Left ventricle myocardium inferior (tissue), 1 donor: ENCODE data around the gene GATAD1. TPM values are rescaled to one million over a fixed set of nuclear protein-coding genes. Genes with fewer than 3 reads are reported as not detected.

Source experiments
- DNase-seq: peaks from one replicate; pipeline ENCODE4 v3.0.0-alpha.2; 2020
- H3K27ac ChIP-seq: fragments of 200-600 bp; replicated peaks from 2 replicates; pipeline ENCODE4 v1.8.0; 2021
- H3K27me3 ChIP-seq: fragments of 200-600 bp; 2 replicates; pipeline ENCODE4 v1.8.0; 2021; ENCODE audit warnings: low read depth
- H3K36me3 ChIP-seq: fragments of 200-600 bp; 2 replicates; pipeline ENCODE4 v1.8.0; 2021
- H3K4me1 ChIP-seq: fragments of 200-600 bp; 2 replicates; pipeline ENCODE4 v1.8.0; 2021
- H3K4me3 ChIP-seq: fragments of 200-600 bp; 2 replicates; pipeline ENCODE4 v1.8.0; 2021; ENCODE audit warnings: mild to moderate bottlenecking, moderate library complexity
- H3K9me3 ChIP-seq: fragments of 200-600 bp; replicated peaks from 2 replicates; pipeline ENCODE4 v1.8.0; 2021
- intact Hi-C: fragments of 100-400 bp; cut with micrococcal nuclease; formaldehyde crosslinking; loops from one replicate; pipeline ENCODE4 v1.11.0; 2022
- total RNA-seq: library from RNA; stranded (reverse); fragmentation: NEBNext Ultra II Directional; extraction: Animal tissue kit (Norgen Biotek cat#: 25700); gene quantifications from one replicate; pipeline ENCODE4 v1.2.1, GENCODE V29; 2021
- TF ChIP-seq, protein P1 (sequence below): fragments of 200-600 bp; IDR thresholded peaks from 2 replicates; pipeline ENCODE4 v1.8.0; 2021; ENCODE audit warnings: antibody characterized with exemption, mild to moderate bottlenecking, borderline replicate concordance
- donor health status: DM: no; HTN: yes; CAD: no; lungs with severe emphysema.

Gene GATAD1
- total RNA-seq, 1 donor from 2014 or later, result 15.4 TPM

DNA sequence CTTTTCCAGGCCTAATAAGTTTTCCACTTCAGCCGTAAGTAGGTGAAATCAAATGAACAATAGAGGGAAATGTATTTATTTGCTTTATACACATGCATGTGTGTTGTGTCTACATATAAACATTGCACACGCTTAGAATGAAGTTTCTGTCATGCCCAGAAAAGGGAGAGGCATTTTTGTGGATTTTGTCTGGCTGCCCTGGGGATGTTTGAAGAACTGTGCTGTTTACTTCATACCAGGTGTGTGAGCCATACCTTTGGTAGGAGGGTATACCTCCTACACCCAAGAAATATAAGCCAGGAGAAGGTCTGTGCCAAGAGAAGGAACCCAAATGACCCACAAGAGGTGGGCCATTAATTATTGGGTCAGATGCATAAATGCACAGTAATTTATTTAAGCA is 12.8 kb downstream of the GATAD1 start:
- DNase-seq, result no peak
- H3K27me3 ChIP-seq, result no peaks in the 10 kb centered on the region
- H3K9me3 ChIP-seq, result no peaks in the 10 kb centered on the region
- H3K4me3 ChIP-seq, result no peak overlapping the region
- H3K4me1 ChIP-seq, result no peaks in the 10 kb centered on the region
- TF ChIP-seq, protein P1, sequence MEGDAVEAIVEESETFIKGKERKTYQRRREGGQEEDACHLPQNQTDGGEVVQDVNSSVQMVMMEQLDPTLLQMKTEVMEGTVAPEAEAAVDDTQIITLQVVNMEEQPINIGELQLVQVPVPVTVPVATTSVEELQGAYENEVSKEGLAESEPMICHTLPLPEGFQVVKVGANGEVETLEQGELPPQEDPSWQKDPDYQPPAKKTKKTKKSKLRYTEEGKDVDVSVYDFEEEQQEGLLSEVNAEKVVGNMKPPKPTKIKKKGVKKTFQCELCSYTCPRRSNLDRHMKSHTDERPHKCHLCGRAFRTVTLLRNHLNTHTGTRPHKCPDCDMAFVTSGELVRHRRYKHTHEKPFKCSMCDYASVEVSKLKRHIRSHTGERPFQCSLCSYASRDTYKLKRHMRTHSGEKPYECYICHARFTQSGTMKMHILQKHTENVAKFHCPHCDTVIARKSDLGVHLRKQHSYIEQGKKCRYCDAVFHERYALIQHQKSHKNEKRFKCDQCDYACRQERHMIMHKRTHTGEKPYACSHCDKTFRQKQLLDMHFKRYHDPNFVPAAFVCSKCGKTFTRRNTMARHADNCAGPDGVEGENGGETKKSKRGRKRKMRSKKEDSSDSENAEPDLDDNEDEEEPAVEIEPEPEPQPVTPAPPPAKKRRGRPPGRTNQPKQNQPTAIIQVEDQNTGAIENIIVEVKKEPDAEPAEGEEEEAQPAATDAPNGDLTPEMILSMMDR, result no peak
- H3K27ac ChIP-seq, result no peak overlapping the region
- H3K36me3 ChIP-seq, result peaks cover 55% of the 10 kb centered on the region
- intact Hi-C loops, result no loop called here

DNA sequence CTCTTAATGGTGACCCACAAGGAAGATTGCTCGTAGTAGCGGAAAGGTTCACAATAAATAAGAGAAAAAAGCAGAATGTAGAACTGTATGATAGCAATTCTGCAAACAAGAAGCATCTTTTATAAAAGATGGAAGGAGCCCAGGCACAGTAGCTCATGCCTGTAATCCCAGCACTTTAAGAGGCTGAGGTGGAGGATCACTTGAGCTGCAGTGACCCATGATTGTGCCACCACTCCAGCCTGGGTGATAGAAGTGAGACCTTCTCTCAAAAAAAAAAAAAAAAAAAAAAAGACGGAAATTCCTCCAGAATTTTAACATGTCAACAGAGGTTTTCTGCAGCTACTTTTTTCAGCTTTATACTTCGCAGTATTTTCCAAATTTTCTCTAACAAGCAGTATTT is 13.2 kb downstream of the GATAD1 start:
- TF ChIP-seq, protein P1, result no peak
- no peaks in the 10 kb centered on the region for H3K9me3 ChIP-seq
- no peaks in the 10 kb centered on the region for H3K27me3 ChIP-seq
- H3K4me1 ChIP-seq, result no peaks in the 10 kb centered on the region
- intact Hi-C loops, result no loop called here
- DNase-seq, result no peak
- no peak overlapping the region for H3K4me3 ChIP-seq
- H3K27ac ChIP-seq, result no peak overlapping the region
- peaks cover 54% of the 10 kb centered on the region for H3K36me3 ChIP-seq

DNA sequence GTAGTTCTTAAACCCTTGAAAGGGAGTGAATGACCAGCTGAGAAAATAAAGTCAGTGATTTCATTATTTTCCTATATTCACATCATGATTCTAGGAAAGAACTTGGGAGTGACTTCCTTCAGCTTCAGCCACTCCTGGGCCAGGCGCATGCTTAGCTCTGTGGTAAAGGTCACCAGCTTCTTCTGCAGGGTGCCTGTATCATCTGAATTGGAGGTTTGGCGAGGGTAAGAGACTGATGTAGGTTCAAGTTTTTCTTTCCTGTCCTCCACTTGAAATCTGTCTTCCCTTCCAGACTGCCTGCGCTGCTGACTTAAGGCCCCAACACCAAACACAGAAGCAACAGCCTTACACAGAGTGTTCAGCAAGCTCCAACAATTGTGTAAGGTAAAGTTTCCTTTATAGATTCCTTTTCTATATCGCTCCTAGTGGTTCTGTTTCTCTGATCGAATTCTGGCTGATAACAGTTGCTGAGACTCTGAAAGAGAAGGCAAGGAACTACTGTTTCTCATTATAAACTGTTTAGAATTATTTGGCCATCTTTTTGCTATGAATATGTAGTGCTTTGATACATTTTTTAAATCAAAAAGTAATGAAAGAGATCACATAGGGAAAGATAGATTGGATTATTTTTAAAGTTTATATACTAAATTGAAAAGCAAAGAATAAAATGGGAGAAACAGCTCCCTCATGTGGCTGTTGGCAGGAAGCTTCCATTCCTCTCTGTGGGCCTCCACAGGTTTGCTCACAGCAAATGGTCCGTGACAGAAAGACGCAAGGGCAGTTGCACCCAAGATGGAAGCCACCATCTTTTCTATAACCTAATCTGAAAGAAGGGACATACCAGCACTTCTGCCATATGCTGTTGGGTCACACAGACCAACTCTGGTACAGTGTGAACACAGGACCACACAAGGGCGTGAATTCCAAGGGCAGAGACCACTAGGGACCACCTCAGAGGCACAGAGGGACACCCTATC is 14.0 kb downstream of the GATAD1 start:
- peaks cover 54% of the 10 kb centered on the region for H3K36me3 ChIP-seq
- intact Hi-C loops, result no loop called here
- H3K27me3 ChIP-seq, result no peaks in the 10 kb centered on the region
- H3K9me3 ChIP-seq, result no peaks in the 10 kb centered on the region
- TF ChIP-seq, protein P1, result peak; percentile 71
- no peak overlapping the region for H3K4me3 ChIP-seq
- no peak overlapping the region for H3K27ac ChIP-seq
- H3K4me1 ChIP-seq, result no peaks in the 10 kb centered on the region
- no peak for DNase-seq

DNA sequence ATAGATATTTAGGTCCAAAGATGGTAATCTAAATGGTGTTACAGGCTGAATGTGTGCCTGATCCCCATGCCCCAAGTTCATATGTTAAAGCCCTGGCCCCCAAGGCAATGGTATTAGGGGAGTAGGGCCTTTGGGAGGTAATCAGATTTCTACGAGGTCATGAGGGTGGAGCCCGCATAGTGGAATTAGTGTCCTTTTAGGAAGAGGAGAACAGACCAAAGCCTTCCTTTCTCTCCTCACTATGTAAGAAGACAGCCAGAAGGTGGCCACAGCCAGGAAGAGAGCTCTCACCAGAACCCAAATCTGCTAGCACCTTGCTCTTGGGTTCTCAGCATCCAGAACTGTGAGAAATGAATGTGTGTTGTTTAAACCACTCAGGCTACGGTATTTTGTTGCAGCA is 15.3 kb downstream of the GATAD1 start:
- peaks cover 54% of the 10 kb centered on the region for H3K36me3 ChIP-seq
- intact Hi-C loops, result no loop called here
- no peak overlapping the region for H3K27ac ChIP-seq
- H3K27me3 ChIP-seq, result no peaks in the 10 kb centered on the region
- H3K9me3 ChIP-seq, result no peaks in the 10 kb centered on the region
- no peak overlapping the region for H3K4me3 ChIP-seq
- no peaks in the 10 kb centered on the region for H3K4me1 ChIP-seq
- TF ChIP-seq, protein P1, result no peak
- no peak for DNase-seq

DNA sequence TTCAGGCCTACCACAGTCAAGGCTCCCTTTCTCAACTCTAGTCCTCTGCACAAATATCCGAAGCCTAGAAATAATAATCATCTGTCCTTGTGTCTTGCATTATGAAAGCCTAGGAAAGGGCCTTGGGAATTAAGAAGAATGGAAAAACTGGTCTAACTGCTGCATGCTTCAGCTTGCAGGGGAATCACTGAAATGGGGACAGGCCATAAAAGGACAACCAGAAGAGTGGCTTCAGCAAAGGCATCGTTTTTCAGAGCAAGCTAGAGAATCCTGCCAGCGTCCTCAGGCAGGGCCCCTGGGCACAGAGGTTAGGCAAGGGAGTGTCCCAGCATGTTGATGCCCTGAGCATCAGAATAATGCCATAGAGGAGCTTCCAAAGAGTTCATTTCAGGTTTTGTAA is 17.2 kb downstream of the GATAD1 start:
- no peak for DNase-seq
- Histone ChIP-seq H3K27me3 (no peaks in the 10 kb centered on the region), H3K4me1 (no peaks in the 10 kb centered on the region), H3K36me3 (peaks cover 50% of the 10 kb centered on the region), H3K27ac (no peak overlapping the region), H3K9me3 (no peaks in the 10 kb centered on the region), H3K4me3 (no peak overlapping the region)
- TF ChIP-seq, protein P1, result no peak
- intact Hi-C loops, result no loop called here
